ENCODE results near the gene PRKACG.

DNA sequence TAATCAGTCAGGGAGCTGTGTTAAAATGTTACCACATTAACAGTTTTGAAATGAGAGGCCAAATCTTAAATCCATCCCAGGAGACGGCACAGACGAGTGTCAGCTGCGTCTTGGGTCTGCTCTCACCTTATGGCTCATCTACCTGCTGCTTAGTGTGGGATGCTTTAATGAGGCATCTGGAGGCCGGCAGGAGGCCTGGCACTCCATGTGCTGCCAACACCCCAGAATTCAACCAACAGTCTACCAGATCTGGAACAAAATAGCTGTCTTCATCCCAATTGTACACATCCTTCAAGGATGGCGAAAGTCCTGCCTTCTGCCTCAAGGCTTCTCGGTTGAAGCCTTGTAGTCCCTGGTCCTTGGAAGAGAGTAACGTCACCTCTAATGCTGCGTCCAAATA, 12.0 kb downstream of the PRKACG start:
- TF ChIP-seq, protein P1, sequence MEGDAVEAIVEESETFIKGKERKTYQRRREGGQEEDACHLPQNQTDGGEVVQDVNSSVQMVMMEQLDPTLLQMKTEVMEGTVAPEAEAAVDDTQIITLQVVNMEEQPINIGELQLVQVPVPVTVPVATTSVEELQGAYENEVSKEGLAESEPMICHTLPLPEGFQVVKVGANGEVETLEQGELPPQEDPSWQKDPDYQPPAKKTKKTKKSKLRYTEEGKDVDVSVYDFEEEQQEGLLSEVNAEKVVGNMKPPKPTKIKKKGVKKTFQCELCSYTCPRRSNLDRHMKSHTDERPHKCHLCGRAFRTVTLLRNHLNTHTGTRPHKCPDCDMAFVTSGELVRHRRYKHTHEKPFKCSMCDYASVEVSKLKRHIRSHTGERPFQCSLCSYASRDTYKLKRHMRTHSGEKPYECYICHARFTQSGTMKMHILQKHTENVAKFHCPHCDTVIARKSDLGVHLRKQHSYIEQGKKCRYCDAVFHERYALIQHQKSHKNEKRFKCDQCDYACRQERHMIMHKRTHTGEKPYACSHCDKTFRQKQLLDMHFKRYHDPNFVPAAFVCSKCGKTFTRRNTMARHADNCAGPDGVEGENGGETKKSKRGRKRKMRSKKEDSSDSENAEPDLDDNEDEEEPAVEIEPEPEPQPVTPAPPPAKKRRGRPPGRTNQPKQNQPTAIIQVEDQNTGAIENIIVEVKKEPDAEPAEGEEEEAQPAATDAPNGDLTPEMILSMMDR (IDR thresholded peaks at IDR 0.05) = no peak
- no peak for TF ChIP-seq ZFX (IDR thresholded peaks at IDR 0.05; ENCODE audit: borderline replicate concordance)
